Naive thymus-derived CD4-positive, alpha-beta T cell (primary cell): Measurements from ENCODE around the gene IBA57. TPM values are rescaled to one million over a fixed set of nuclear protein-coding genes. Genes with fewer than 3 reads are reported as not detected.

Source experiments
- ATAC-seq: fragments of 150-1000 bp; cut with Tn5 transposase; 2 replicates; pipeline ENCODE4 v1.10.0; 2021; ENCODE audit warnings: mild to moderate bottlenecking, moderate library complexity
- CTCF ChIA-PET: fragments of 350-600 bp; sonication (Branson Sonifier 250); formaldehyde crosslinking; loops from one replicate; lab custom pipeline; 2021; ENCODE audit warnings: antibody characterized with exemption; lab: Charles Lee
- POLR2A ChIA-PET: fragments of 350-600 bp; sonication (Branson Sonifier 250); formaldehyde crosslinking; loops from one replicate; lab custom pipeline; 2021; ENCODE audit warnings: antibody characterized with exemption, inconsistent platforms; lab: Charles Lee
- DNase-seq, 9 donors: peaks; one replicate each; pipeline versions ENCODE4 v3.0.0 to v3.0.0-alpha.2; 2020 to 2022; ENCODE audit warnings: mixed read lengths in 1 of 9
- H3K27ac ChIP-seq: one replicate; pipeline ENCODE4 v1.7.0; 2013; ENCODE audit warnings: mild to moderate bottlenecking, low read depth, low read length, moderate library complexity
- H3K27me3 ChIP-seq, 2 donors: one replicate each; pipeline ENCODE4 v1.7.0; 2013; ENCODE audit warnings: low read length in 2 of 2, mild to moderate bottlenecking in 2 of 2, moderate library complexity in 2 of 2; ENCODE audit not compliant: control insufficient read depth in 2 of 2, insufficient read depth in 2 of 2
- H3K36me3 ChIP-seq, 3 experiments: 1 replicate in 2 of 3; 2 replicates in 1 of 3; pipeline ENCODE4 v1.7.0; 2013; ENCODE audit warnings: low read length in 3 of 3, mild to moderate bottlenecking in 3 of 3, moderate library complexity in 1 of 3; ENCODE audit not compliant: insufficient read depth in 3 of 3, control insufficient read depth in 2 of 3
- H3K4me1 ChIP-seq, 2 donors: one replicate each; pipeline ENCODE4 v1.7.0; 2013; ENCODE audit warnings: low read length in 2 of 2, mild to moderate bottlenecking in 2 of 2, moderate library complexity in 1 of 2; ENCODE audit not compliant: control insufficient read depth in 2 of 2, insufficient read depth in 2 of 2
- H3K4me3 ChIP-seq: 2 replicates; pipeline ENCODE4 v1.7.0; 2013; ENCODE audit warnings: mild to moderate bottlenecking, low read length
- H3K9me3 ChIP-seq, 3 experiments: 1 replicate in 2 of 3; 2 replicates in 1 of 3; pipeline ENCODE4 v1.7.0; 2013; ENCODE audit warnings: low read length in 3 of 3; ENCODE audit not compliant: control insufficient read depth in 2 of 3
- H3K27ac Mint-ChIP-seq, 9 donors: one replicate each; pipeline ENCODE4 v1.8.0; 2020 to 2022; ENCODE audit warnings: mixed read lengths in 9 of 9, mild to moderate bottlenecking in 8 of 9, moderate library complexity in 5 of 9, inconsistent platforms in 2 of 9
- H3K27me3 Mint-ChIP-seq, 5 donors: one replicate each; pipeline ENCODE4 v1.8.0; 2021 to 2022; ENCODE audit warnings: mixed read lengths in 5 of 5, mild to moderate bottlenecking in 1 of 5
- H3K36me3 Mint-ChIP-seq, 5 donors: one replicate each; pipeline ENCODE4 v1.8.0; 2020 to 2022; ENCODE audit warnings: mixed read lengths in 5 of 5, mild to moderate bottlenecking in 3 of 5, inconsistent platforms in 1 of 5
- H3K4me1 Mint-ChIP-seq, 7 donors: one replicate each; pipeline ENCODE4 v1.8.0; 2020 to 2022; ENCODE audit warnings: mixed read lengths in 7 of 7, mild to moderate bottlenecking in 3 of 7, inconsistent platforms in 1 of 7
- H3K4me3 Mint-ChIP-seq, 10 donors: one replicate each; pipeline ENCODE4 v1.8.0; 2020 to 2022; ENCODE audit warnings: mild to moderate bottlenecking in 10 of 10, mixed read lengths in 10 of 10, moderate library complexity in 6 of 10, inconsistent platforms in 2 of 10
- H3K9me3 Mint-ChIP-seq, 11 donors: one replicate each; pipeline ENCODE4 v1.8.0; 2020 to 2022; ENCODE audit warnings: mixed read lengths in 11 of 11, mild to moderate bottlenecking in 4 of 11, inconsistent platforms in 1 of 11, moderate library complexity in 1 of 11
- intact Hi-C, 2 donors: fragments of 100-400 bp; cut with micrococcal nuclease; formaldehyde crosslinking; loops; one replicate each; pipeline ENCODE4 v1.15.1; 2023
- polyA plus RNA-seq, 2 donors: library from polyadenylated mRNA; unstranded; fragments of 300-500 nt; fragmentation: Illumina TruSeq; gene quantifications; one replicate each; pipeline ENCODE4 v1.2.3, GENCODE V29; 2021
- total RNA-seq, 6 experiments: library from RNA in 5 of 6; stranded (reverse) in 5 of 6; gene quantifications; 1 replicate in 5 of 6; 2 replicates in 1 of 6; pipeline ENCODE4 v1.2.3 and lab custom pipeline; 2021 to 2026

The IBA57 gene
- total and polyA plus RNA-seq, 7 experiments from 2014 or later: 5.4 to 17.1 (median 10.2) TPM

GRCh38 chr1:228123505-228123904, 42.1 kb upstream of the IBA57 start:
- ChIA-PET POLR2A (no interaction called here), CTCF (no interaction called here)
- H3K4me3 Mint-ChIP-seq: no peak overlapping the region
- H3K27me3 Mint-ChIP-seq: peaks cover 0 to 25% (median 6%) of the 10 kb centered on the region in 5 donors
- no peaks in the 10 kb centered on the region for H3K36me3 Mint-ChIP-seq
- Histone ChIP-seq H3K36me3 (no peaks in the 10 kb centered on the region), H3K9me3 (no peaks in the 10 kb centered on the region), H3K27me3 (no peaks in the 10 kb centered on the region), H3K4me3 (no peak overlapping the region), H3K27ac (no peak overlapping the region), H3K4me1 (no peaks in the 10 kb centered on the region)
- H3K9me3 Mint-ChIP-seq: peaks cover 0 to 1% (median 0%) of the 10 kb centered on the region in 11 donors
- peaks cover 0 to 9% (median 0%) of the 10 kb centered on the region in 7 donors for H3K4me1 Mint-ChIP-seq
- ATAC-seq (no peak), DNase-seq (no peak)
- no peak overlapping the region for H3K27ac Mint-ChIP-seq
- intact Hi-C loops: no loop called here

GRCh38 chr1:228125185-228125584, 40.4 kb upstream of the IBA57 start:
- peaks cover 0 to 25% (median 6%) of the 10 kb centered on the region in 5 donors for H3K27me3 Mint-ChIP-seq
- POLR2A ChIA-PET: no interaction called here
- H3K27me3 ChIP-seq: no peaks in the 10 kb centered on the region
- ATAC-seq (no peak), DNase-seq (peak in 1 of 9 donors; percentile 1)
- H3K36me3 ChIP-seq: no peaks in the 10 kb centered on the region
- no peaks in the 10 kb centered on the region for H3K9me3 Mint-ChIP-seq
- H3K27ac ChIP-seq: no peak overlapping the region
- H3K4me1 Mint-ChIP-seq: peaks cover 0 to 9% (median 0%) of the 10 kb centered on the region in 7 donors
- no peak overlapping the region for H3K27ac Mint-ChIP-seq
- no peaks in the 10 kb centered on the region for H3K36me3 Mint-ChIP-seq
- intact Hi-C loops: no loop called here
- no peaks in the 10 kb centered on the region for H3K9me3 ChIP-seq
- H3K4me3 ChIP-seq: no peak overlapping the region
- H3K4me3 Mint-ChIP-seq: no peak overlapping the region
- CTCF ChIA-PET: no interaction called here
- H3K4me1 ChIP-seq: no peaks in the 10 kb centered on the region

GRCh38 chr1:228131766-228132165, 33.8 kb upstream of the IBA57 start:
- Histone ChIP-seq H3K4me3 (no peak overlapping the region), H3K27me3 (no peaks in the 10 kb centered on the region), H3K27ac (no peak overlapping the region), H3K36me3 (no peaks in the 10 kb centered on the region), H3K4me1 (peaks cover 0 to 11% of the 10 kb centered on the region in 2 donors), H3K9me3 (no peaks in the 10 kb centered on the region)
- Mint-ChIP-seq H3K4me3 (no peak overlapping the region), H3K27ac (no peak overlapping the region), H3K36me3 (no peaks in the 10 kb centered on the region), H3K9me3 (peaks cover 0 to 1% (median 0%) of the 10 kb centered on the region in 11 donors), H3K4me1 (peaks cover 0 to 11% (median 7%) of the 10 kb centered on the region in 7 donors), H3K27me3 (peaks cover 0 to 53% (median 9%) of the 10 kb centered on the region in 5 donors)
- DNase-seq (peak in 1 of 9 donors; percentile 6), ATAC-seq (no peak)
- ChIA-PET POLR2A (no interaction called here), CTCF (interaction anchor here (1.2 to 3.9 kb wide), 3 partner anchors 10 to 35 kb away, joined by 4 to 34 read pairs (median 6); partner anchors contain the start of genes IBA57 and MRPL55)
- intact Hi-C loops: loop anchor here (1.0 to 5.0 kb wide), 12 partner anchors 8 to 384 kb away; partner anchors contain the start of gene GUK1 (in 1 of the 2)

- CTCF ChIA-PET: interaction anchor here (0.7 to 1.2 kb wide), 2 partner anchors 32 to 38 kb away, joined by 3 read pairs; no protein-coding TSS in a partner anchor
These were observed 31.0 kb upstream of the IBA57 start for GRCh38 chr1:228134591-228134990.

GRCh38 chr1:228136901-228137300, 28.7 kb upstream of the IBA57 start:
- H3K4me3 Mint-ChIP-seq: no peak overlapping the region
- Histone ChIP-seq H3K36me3 (peaks cover 0 to 10% (median 0%) of the 10 kb centered on the region in 3 experiments), H3K27me3 (no peaks in the 10 kb centered on the region), H3K4me1 (peaks cover 13 to 29% of the 10 kb centered on the region in 2 donors), H3K27ac (no peak overlapping the region), H3K4me3 (no peak overlapping the region), H3K9me3 (no peaks in the 10 kb centered on the region)
- DNase-seq (no peak), ATAC-seq (no peak)
- peaks cover 0 to 45% (median 0%) of the 10 kb centered on the region in 5 donors for H3K27me3 Mint-ChIP-seq
- intact Hi-C loops: no loop called here
- ChIA-PET POLR2A (interaction anchor here (6.7 kb wide), 1 partner anchor 28 kb away, joined by 109 read pairs; the partner anchor contains the start of gene IBA57), CTCF (interaction anchor here (1.2 to 1.3 kb wide), 3 partner anchors 18 to 363 kb away, joined by 3 read pairs; no protein-coding TSS in a partner anchor)
- peak overlapping the region in 2 of 9 donors; percentile 11 to 52 for H3K27ac Mint-ChIP-seq
- H3K36me3 Mint-ChIP-seq: peaks cover 0 to 8% (median 0%) of the 10 kb centered on the region in 5 donors
- peaks cover 3 to 20% (median 12%) of the 10 kb centered on the region in 7 donors for H3K4me1 Mint-ChIP-seq
- peaks cover 0 to 7% (median 0%) of the 10 kb centered on the region in 11 donors for H3K9me3 Mint-ChIP-seq

More at GRCh38 chr1:228134591-228134990, 31.0 kb upstream of the IBA57 start:
- H3K36me3 ChIP-seq: no peaks in the 10 kb centered on the region
- DNase-seq (peak in 1 of 9 donors; percentile 14), ATAC-seq (no peak)
- no peaks in the 10 kb centered on the region for H3K36me3 Mint-ChIP-seq
- peaks cover 0 to 15% (median 7%) of the 10 kb centered on the region in 7 donors for H3K4me1 Mint-ChIP-seq
- H3K27ac Mint-ChIP-seq: no peak overlapping the region
- intact Hi-C loops: loop anchor here in 1 of 2 donors (5.0 kb wide), 1 partner anchor 368 kb away; no protein-coding TSS in a partner anchor
- no peaks in the 10 kb centered on the region for H3K27me3 ChIP-seq
- H3K4me3 Mint-ChIP-seq: no peak overlapping the region
- no peak overlapping the region for H3K27ac ChIP-seq
- H3K27me3 Mint-ChIP-seq: peaks cover 0 to 51% (median 0%) of the 10 kb centered on the region in 5 donors
- H3K9me3 Mint-ChIP-seq: peaks cover 0 to 2% (median 0%) of the 10 kb centered on the region in 11 donors
- peaks cover 0 to 22% of the 10 kb centered on the region in 2 donors for H3K4me1 ChIP-seq
- H3K4me3 ChIP-seq: no peak overlapping the region
- no peaks in the 10 kb centered on the region for H3K9me3 ChIP-seq
- POLR2A ChIA-PET: interaction anchor here (6.7 kb wide), 1 partner anchor 30 kb away, joined by 109 read pairs; the partner anchor contains the start of gene IBA57

- Mint-ChIP-seq H3K9me3 (peaks cover 0 to 7% (median 0%) of the 10 kb centered on the region in 11 donors), H3K36me3 (peaks cover 0 to 11% (median 0%) of the 10 kb centered on the region in 5 donors), H3K4me3 (peak overlapping the region; percentile 87 to 99 (median 95)), H3K27me3 (peaks cover 0 to 30% (median 0%) of the 10 kb centered on the region in 5 donors), H3K4me1 (peaks cover 23 to 43% (median 34%) of the 10 kb centered on the region in 7 donors), H3K27ac (peak overlapping the region; percentile 83 to 100 (median 99))
- Histone ChIP-seq H3K27ac (peak overlapping the region; percentile 99), H3K4me1 (peaks cover 37 to 49% of the 10 kb centered on the region in 2 donors), H3K27me3 (no peaks in the 10 kb centered on the region), H3K36me3 (peaks cover 0 to 12% (median 0%) of the 10 kb centered on the region in 3 experiments), H3K9me3 (no peaks in the 10 kb centered on the region), H3K4me3 (peak overlapping the region; percentile 88)
- POLR2A ChIA-PET: interaction anchor here (1.4 to 6.7 kb wide), 3 partner anchors 25 to 57 kb away, joined by 7 to 109 read pairs (median 8); partner anchors contain the start of genes ARF1, IBA57 and MRPL55
- DNase-seq (no peak), ATAC-seq (no peak)
- intact Hi-C loops: loop anchor here (1.0 to 2.0 kb wide), 2 partner anchors 8 to 267 kb away; partner anchors contain the start of gene TRIM11 (in 1 of the 2)
- CTCF ChIA-PET: interaction anchor here (1.4 kb wide), 1 partner anchor 26 kb away, joined by 9 read pairs; the partner anchor contains the start of gene IBA57
These were observed 26.1 kb upstream of the IBA57 start for GRCh38 chr1:228139406-228139930.
